ENCODE data around the gene NLRP9. TPM values are rescaled to one million over a fixed set of nuclear protein-coding genes. Genes with fewer than 3 reads are reported as not detected.

Gene NLRP9
- total RNA-seq, 1 experiment from 2014 or later: not detected

GRCh38 chr19:55678121-55678671 is 60.0 kb downstream of the NLRP9 start:
- ATAC-seq (no peak), DNase-seq (ENCODE audit: low read depth, low spot score) (no peak)
- POLR2A ChIA-PET: no interaction called here
- no peak overlapping the region for H3K4me3 ChIP-seq (replicated peaks in 1 of 2; ENCODE audit: low read depth in 1 of 2, low read length in 2 of 2)
- intact Hi-C loops (cut with micrococcal nuclease): no loop called here
- no peak overlapping the region for H3K4me2 ChIP-seq (ENCODE audit: low read length)
- 0 out of 2 replicates have a peak, but pooled peaks cover 4% of the 10 kb centered on the region for H4K20me1 ChIP-seq (ENCODE audit: insufficient read depth)
- no peaks in the 10 kb centered on the region for H3K9me3 ChIP-seq (ENCODE audit: control insufficient read depth in 1 of 2, insufficient read depth in 1 of 2, low read depth in 1 of 2, low read length in 2 of 2)
- peaks cover 9 to 37% of the 10 kb centered on the region in 2 experiments for H3K4me1 ChIP-seq (ENCODE audit: control insufficient read depth in 1 of 2, insufficient read depth in 2 of 2, low read length in 2 of 2)
- H3K9me2 ChIP-seq (ENCODE audit: insufficient read depth): no peaks in the 10 kb centered on the region
- no peaks in the 10 kb centered on the region for H3K27me3 ChIP-seq (ENCODE audit: insufficient read depth, low read length)
- TF ChIP-seq ZFX (IDR thresholded peaks at IDR 0.05): no peak
- no peak for TF ChIP-seq ATF3 (IDR thresholded peaks at IDR 0.05)
- no peak for TF ChIP-seq POLR2A (IDR thresholded peaks at IDR 0.05; ENCODE audit: borderline replicate concordance, extremely low read depth, insufficient read depth, insufficient read length)
- TF ChIP-seq EZH2 (IDR thresholded peaks at IDR 0.05): no peak
- no peak for TF ChIP-seq SIN3A (IDR thresholded peaks at IDR 0.05; ENCODE audit: low read depth)
- TF ChIP-seq SRF (IDR thresholded peaks at IDR 0.05; ENCODE audit: low read depth): no peak
- no peak for TF ChIP-seq MAX (IDR thresholded peaks at IDR 0.05)
- no peak for TF ChIP-seq EGR1 (IDR thresholded peaks at IDR 0.05; ENCODE audit: low read depth)
- no peak for TF ChIP-seq SP1 (IDR thresholded peaks at IDR 0.05; ENCODE audit: low read depth)
- no peak for TF ChIP-seq YY1 (IDR thresholded peaks at IDR 0.05; ENCODE audit: extremely low read depth, insufficient replicate concordance, low read depth, low read length)
- no peak for TF ChIP-seq ZBTB33 (IDR thresholded peaks at IDR 0.05; ENCODE audit: extremely low read depth, insufficient replicate concordance, low read length)
- TF ChIP-seq POLR2AphosphoS5 (IDR thresholded peaks at IDR 0.05; ENCODE audit: low read depth, low read length): no peak
- TF ChIP-seq CTCF (IDR thresholded peaks at IDR 0.05 in 2 of 3, conservative IDR thresholded peaks at IDR 0.05 in 1 of 3; ENCODE audit: borderline replicate concordance in 1 of 3, insufficient read depth in 1 of 3, low read depth in 2 of 3, low read length in 2 of 3): no peak
- no peak for TF ChIP-seq REST (IDR thresholded peaks at IDR 0.05; ENCODE audit: low read depth)
- TF ChIP-seq RAD21 (IDR thresholded peaks at IDR 0.05; ENCODE audit: low read depth): no peak
- TF ChIP-seq CEBPB (IDR thresholded peaks at IDR 0.05; ENCODE audit: low read depth): no peak
- no peak for TF ChIP-seq ELF1 (IDR thresholded peaks at IDR 0.05; ENCODE audit: borderline replicate concordance, low read depth)
- RAD21 ChIA-PET (ENCODE audit: low non-redundant PET in 1 of 2, low total read pairs in 2 of 2, uncharacterized antibody in 2 of 2, unreplicated experiment in 2 of 2): no interaction called here
- no peak overlapping the region for H3K9ac ChIP-seq (ENCODE audit: low read length)
- no peak overlapping the region for H2AFZ ChIP-seq (ENCODE audit: low read depth, low read length, poor library complexity, severe bottlenecking)
- BruUV-seq (replicated peaks): no TSS peak
- peaks cover 15 to 30% of the 10 kb centered on the region in 2 experiments; a peak in 3 of 4 replicates for H3K36me3 ChIP-seq (ENCODE audit: control insufficient read depth in 1 of 2, insufficient read depth in 2 of 2, low read length in 2 of 2)
- no peak overlapping the region for H3K27ac ChIP-seq (ENCODE audit: low read depth, low read length)
- H3K79me2 ChIP-seq (ENCODE audit: insufficient read depth, low read length): peaks cover 86% of the 10 kb centered on the region
- CTCF ChIA-PET: no interaction called here
